HepG2 (cell line): ENCODE results near the gene RRAD. TPM values are rescaled to one million over a fixed set of nuclear protein-coding genes. Genes with fewer than 3 reads are reported as not detected.
A peak's percentile ranks its signal among the peaks of the same experiment; 100 is the strongest.

Experiments used
- ATF7-NPFF ChIP-seq: sonication (generic); formaldehyde crosslinking; IDR thresholded peaks from 2 replicates; pipeline ENCODE4 v1.8.1; 2023; ENCODE audit warnings: mild to moderate bottlenecking, low read depth, missing genetic modification reagents, moderate library complexity
- CHCHD3 ChIP-seq: sonication (generic); formaldehyde crosslinking; IDR thresholded peaks from 2 replicates; pipeline ENCODE4 v1.8.0; 2022; ENCODE audit warnings: mild to moderate bottlenecking, missing genetic modification reagents, moderate library complexity
- GZF1 ChIP-seq: sonication (generic); formaldehyde crosslinking; IDR thresholded peaks from 2 replicates; pipeline ENCODE4 v1.5.1; 2020; ENCODE audit warnings: mild to moderate bottlenecking, missing genetic modification reagents
- NFE2 ChIP-seq: sonication (generic); formaldehyde crosslinking; IDR thresholded peaks from 2 replicates; pipeline ENCODE4 v1.4.0; 2020; ENCODE audit warnings: missing genetic modification reagents
- THAP11 ChIP-seq: IDR thresholded peaks from 2 replicates; pipeline ENCODE4 v1.6.1; 2016; ENCODE audit warnings: missing biosample characterization, missing genetic modification reagents
- ZBTB21 ChIP-seq: sonication (generic); formaldehyde crosslinking; IDR thresholded peaks from 2 replicates; pipeline ENCODE4 v1.4.0; 2020; ENCODE audit warnings: missing genetic modification reagents
- ZBTB7B ChIP-seq: sonication (generic); formaldehyde crosslinking; IDR thresholded peaks from 2 replicates; pipeline ENCODE4 v1.4.0; 2020; ENCODE audit warnings: missing genetic modification reagents
- ZBTB8A ChIP-seq: sonication (generic); formaldehyde crosslinking; IDR thresholded peaks from 2 replicates; pipeline ENCODE4 v1.4.0; 2020; ENCODE audit warnings: mild to moderate bottlenecking, low read depth, missing genetic modification reagents, borderline replicate concordance
- ZMYM4 ChIP-seq: sonication (generic); formaldehyde crosslinking; IDR thresholded peaks from 2 replicates; pipeline ENCODE4 v1.8.1; 2023; ENCODE audit warnings: mild to moderate bottlenecking, missing genetic modification reagents
- ZNF17 ChIP-seq: sonication (generic); formaldehyde crosslinking; IDR thresholded peaks from 2 replicates; pipeline ENCODE4 v1.5.0; 2020; ENCODE audit warnings: mild to moderate bottlenecking, missing genetic modification reagents
- ZNF292 ChIP-seq: sonication (generic); formaldehyde crosslinking; IDR thresholded peaks from 2 replicates; pipeline ENCODE4 v1.8.1; 2022; ENCODE audit warnings: mild to moderate bottlenecking, low read depth, missing genetic modification reagents, borderline replicate concordance
- ZNF30 ChIP-seq: sonication (generic); formaldehyde crosslinking; IDR thresholded peaks from 2 replicates; pipeline ENCODE4 v1.5.0; 2020; ENCODE audit warnings: mild to moderate bottlenecking, missing genetic modification reagents
- ZNF678 ChIP-seq: sonication (generic); formaldehyde crosslinking; IDR thresholded peaks from 2 replicates; pipeline ENCODE4 v1.4.0; 2020; ENCODE audit warnings: mild to moderate bottlenecking, missing genetic modification reagents
- ZNF776 ChIP-seq: sonication (generic); formaldehyde crosslinking; IDR thresholded peaks from 2 replicates; pipeline ENCODE4 v1.4.0; 2020; ENCODE audit warnings: mild to moderate bottlenecking, missing genetic modification reagents
- ZNF781 ChIP-seq: sonication (generic); formaldehyde crosslinking; IDR thresholded peaks from 2 replicates; pipeline ENCODE4 v1.5.1; 2020; ENCODE audit warnings: borderline replicate concordance, mild to moderate bottlenecking, missing genetic modification reagents; ENCODE audit errors: not compliant biosample characterization
- polyA plus RNA-seq, 8 experiments: library from polyadenylated mRNA; depleted of rRNA in 3 of 8; stranded (reverse) in 7 of 8; unstranded in 1 of 8; fragments of >200 nt; fragmentation: Illumina TruSeq in 4 of 8; extraction: Trizol in 4 of 8; gene quantifications; 2 replicates each; pipeline versions ENCODE4 v1.2.1 to v1.2.3, GENCODE V29; 2011 to 2016; ENCODE audit warnings: low read depth in 4 of 8, missing spikeins in 1 of 8, mixed read lengths in 1 of 8; ENCODE audit not compliant: insufficient read depth in 1 of 8
- total RNA-seq, 5 experiments: library from RNA; depleted of rRNA; stranded (reverse); fragments of >200 nt; fragmentation: Illumina TruSeq; extraction: Trizol; gene quantifications; 2 replicates each; pipeline ENCODE4 v1.2.3, GENCODE V29; 2016; ENCODE audit warnings: low read depth in 1 of 5
- TF ChIP-seq, protein P1 (sequence below), 2 experiments: sonication (generic) in 1 of 2; formaldehyde crosslinking in 1 of 2; IDR thresholded peaks; 2 replicates each; pipeline versions ENCODE4 v1.6.1 to v1.9.0; 2014 to 2022; ENCODE audit warnings: antibody characterized with exemption in 1 of 2, borderline replicate concordance in 1 of 2, inconsistent platforms in 1 of 2, low read depth in 1 of 2, missing genetic modification reagents in 1 of 2
- TF ChIP-seq, protein P2 (sequence below): sonication (generic); formaldehyde crosslinking; IDR thresholded peaks from 2 replicates; pipeline ENCODE4 v1.4.0; 2020; ENCODE audit warnings: missing genetic modification reagents

The RRAD gene
- total and polyA plus RNA-seq, 2 of the 13 experiments (the other 11 are each of a cell fraction or from before 2014, with no cell fraction given) = 0.80 to 1.1 TPM

DNA sequence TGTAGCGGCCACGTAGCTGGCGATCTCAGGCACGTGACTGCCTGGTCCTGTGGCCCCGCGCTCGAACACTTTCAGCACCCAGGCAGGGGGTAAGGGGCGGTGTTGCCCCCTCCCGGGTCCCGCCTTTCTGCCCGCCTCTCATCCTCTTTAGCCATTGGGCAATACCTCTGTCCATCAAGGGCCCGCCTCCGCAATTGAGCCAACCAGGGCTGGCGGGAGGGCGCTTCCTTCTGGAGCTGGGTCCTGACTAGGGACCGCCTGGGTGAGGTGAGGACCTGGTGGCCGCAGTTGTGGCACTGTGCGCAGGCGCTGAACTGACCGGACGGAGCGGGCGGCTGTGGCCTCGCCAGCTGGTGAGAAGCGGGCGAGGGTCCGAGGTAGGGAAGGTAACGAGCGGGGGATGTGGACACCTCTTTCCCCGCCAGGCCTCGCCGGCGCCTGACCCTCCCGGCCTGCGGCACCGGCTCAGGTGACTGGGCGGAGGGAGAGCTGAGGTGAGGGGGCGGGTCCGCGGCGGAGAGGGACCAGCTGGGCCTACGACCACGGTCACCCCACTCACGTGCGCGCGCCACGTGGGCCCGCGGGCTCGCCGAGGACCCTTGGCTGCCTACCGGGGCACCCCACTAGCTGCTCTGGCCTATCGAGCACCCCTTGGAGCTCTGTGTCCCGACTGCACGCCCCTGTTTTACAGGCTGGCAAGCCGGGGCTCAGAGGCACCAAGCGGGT, 44.9 kb downstream of the RRAD start, which contains the start of gene PDP2 (continued):
- TF ChIP-seq CHCHD3 (CRISPR knock-in tag) (peak; percentile 88; the same call in 1 of the 2 replicates), ZNF30 (CRISPR knock-in tag) (peak; percentile 95; the same call in 1 of the 2 replicates), ZNF678 (peak; percentile 95), ZNF776 (CRISPR knock-in tag) (peak; percentile 97), ZNF292 (CRISPR knock-in tag) (no peak; the same call in 1 of the 2 replicates), GZF1 (CRISPR knock-in tag) (0 out of 2 replicates have a peak, but pooled peaks have one; percentile 80), ZNF781 (CRISPR knock-in tag) (peak; percentile 82), ZNF17 (peak; percentile 83; the same call in 1 of the 2 replicates), ZBTB7B (CRISPR knock-in tag) (no peak; the same call in none of the 2 replicates), ZBTB8A (CRISPR knock-in tag) (peak; percentile 86; the same call in 1 of the 2 replicates), ATF7-NPFF (CRISPR knock-in tag) (peak; percentile 58), THAP11 (CRISPR knock-in tag) (peak; percentile 73), ZBTB21 (CRISPR knock-in tag) (no peak; the same call in 1 of the 2 replicates), ZMYM4 (CRISPR knock-in tag) (peak; percentile 73), NFE2 (CRISPR knock-in tag) (peak; percentile 24; the same call in 1 of the 2 replicates)
- TF ChIP-seq, protein P1, sequence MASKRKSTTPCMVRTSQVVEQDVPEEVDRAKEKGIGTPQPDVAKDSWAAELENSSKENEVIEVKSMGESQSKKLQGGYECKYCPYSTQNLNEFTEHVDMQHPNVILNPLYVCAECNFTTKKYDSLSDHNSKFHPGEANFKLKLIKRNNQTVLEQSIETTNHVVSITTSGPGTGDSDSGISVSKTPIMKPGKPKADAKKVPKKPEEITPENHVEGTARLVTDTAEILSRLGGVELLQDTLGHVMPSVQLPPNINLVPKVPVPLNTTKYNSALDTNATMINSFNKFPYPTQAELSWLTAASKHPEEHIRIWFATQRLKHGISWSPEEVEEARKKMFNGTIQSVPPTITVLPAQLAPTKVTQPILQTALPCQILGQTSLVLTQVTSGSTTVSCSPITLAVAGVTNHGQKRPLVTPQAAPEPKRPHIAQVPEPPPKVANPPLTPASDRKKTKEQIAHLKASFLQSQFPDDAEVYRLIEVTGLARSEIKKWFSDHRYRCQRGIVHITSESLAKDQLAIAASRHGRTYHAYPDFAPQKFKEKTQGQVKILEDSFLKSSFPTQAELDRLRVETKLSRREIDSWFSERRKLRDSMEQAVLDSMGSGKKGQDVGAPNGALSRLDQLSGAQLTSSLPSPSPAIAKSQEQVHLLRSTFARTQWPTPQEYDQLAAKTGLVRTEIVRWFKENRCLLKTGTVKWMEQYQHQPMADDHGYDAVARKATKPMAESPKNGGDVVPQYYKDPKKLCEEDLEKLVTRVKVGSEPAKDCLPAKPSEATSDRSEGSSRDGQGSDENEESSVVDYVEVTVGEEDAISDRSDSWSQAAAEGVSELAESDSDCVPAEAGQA (IDR thresholded peaks at IDR 0.05; ENCODE audit: low read depth) = no peak; the same call in 1 of the 2 replicates
- TF ChIP-seq, protein P1 (CRISPR knock-in tag; IDR thresholded peaks at IDR 0.05; ENCODE audit: borderline replicate concordance) = peak; percentile 77; the same call in 1 of the 2 replicates
- TF ChIP-seq, protein P2, sequence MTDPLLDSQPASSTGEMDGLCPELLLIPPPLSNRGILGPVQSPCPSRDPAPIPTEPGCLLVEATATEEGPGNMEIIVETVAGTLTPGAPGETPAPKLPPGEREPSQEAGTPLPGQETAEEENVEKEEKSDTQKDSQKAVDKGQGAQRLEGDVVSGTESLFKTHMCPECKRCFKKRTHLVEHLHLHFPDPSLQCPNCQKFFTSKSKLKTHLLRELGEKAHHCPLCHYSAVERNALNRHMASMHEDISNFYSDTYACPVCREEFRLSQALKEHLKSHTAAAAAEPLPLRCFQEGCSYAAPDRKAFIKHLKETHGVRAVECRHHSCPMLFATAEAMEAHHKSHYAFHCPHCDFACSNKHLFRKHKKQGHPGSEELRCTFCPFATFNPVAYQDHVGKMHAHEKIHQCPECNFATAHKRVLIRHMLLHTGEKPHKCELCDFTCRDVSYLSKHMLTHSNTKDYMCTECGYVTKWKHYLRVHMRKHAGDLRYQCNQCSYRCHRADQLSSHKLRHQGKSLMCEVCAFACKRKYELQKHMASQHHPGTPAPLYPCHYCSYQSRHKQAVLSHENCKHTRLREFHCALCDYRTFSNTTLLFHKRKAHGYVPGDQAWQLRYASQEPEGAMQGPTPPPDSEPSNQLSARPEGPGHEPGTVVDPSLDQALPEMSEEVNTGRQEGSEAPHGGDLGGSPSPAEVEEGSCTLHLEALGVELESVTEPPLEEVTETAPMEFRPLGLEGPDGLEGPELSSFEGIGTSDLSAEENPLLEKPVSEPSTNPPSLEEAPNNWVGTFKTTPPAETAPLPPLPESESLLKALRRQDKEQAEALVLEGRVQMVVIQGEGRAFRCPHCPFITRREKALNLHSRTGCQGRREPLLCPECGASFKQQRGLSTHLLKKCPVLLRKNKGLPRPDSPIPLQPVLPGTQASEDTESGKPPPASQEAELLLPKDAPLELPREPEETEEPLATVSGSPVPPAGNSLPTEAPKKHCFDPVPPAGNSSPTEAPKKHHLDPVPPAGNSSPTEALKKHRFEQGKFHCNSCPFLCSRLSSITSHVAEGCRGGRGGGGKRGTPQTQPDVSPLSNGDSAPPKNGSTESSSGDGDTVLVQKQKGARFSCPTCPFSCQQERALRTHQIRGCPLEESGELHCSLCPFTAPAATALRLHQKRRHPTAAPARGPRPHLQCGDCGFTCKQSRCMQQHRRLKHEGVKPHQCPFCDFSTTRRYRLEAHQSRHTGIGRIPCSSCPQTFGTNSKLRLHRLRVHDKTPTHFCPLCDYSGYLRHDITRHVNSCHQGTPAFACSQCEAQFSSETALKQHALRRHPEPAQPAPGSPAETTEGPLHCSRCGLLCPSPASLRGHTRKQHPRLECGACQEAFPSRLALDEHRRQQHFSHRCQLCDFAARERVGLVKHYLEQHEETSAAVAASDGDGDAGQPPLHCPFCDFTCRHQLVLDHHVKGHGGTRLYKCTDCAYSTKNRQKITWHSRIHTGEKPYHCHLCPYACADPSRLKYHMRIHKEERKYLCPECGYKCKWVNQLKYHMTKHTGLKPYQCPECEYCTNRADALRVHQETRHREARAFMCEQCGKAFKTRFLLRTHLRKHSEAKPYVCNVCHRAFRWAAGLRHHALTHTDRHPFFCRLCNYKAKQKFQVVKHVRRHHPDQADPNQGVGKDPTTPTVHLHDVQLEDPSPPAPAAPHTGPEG (CRISPR knock-in tag) = peak; percentile 96
